Lower leg skin (tissue), 3 donors: ENCODE data around the gene TMEM225B.

Experiments used
- POLR2A ChIP-seq, 2 donors: fragments of 450-650 bp; IDR thresholded peaks; one replicate each; pipeline ENCODE4 v1.6.1; 2016 to 2017; ENCODE audit warnings: antibody characterized with exemption in 2 of 2, mild to moderate bottlenecking in 1 of 2, moderate library complexity in 1 of 2
- TF ChIP-seq, protein P1 (sequence below), 3 donors: fragments of 450-650 bp; IDR thresholded peaks; one replicate each; pipeline ENCODE4 v1.5.1; 2016; ENCODE audit warnings: antibody characterized with exemption in 3 of 3, mild to moderate bottlenecking in 3 of 3, moderate library complexity in 2 of 3

DNA sequence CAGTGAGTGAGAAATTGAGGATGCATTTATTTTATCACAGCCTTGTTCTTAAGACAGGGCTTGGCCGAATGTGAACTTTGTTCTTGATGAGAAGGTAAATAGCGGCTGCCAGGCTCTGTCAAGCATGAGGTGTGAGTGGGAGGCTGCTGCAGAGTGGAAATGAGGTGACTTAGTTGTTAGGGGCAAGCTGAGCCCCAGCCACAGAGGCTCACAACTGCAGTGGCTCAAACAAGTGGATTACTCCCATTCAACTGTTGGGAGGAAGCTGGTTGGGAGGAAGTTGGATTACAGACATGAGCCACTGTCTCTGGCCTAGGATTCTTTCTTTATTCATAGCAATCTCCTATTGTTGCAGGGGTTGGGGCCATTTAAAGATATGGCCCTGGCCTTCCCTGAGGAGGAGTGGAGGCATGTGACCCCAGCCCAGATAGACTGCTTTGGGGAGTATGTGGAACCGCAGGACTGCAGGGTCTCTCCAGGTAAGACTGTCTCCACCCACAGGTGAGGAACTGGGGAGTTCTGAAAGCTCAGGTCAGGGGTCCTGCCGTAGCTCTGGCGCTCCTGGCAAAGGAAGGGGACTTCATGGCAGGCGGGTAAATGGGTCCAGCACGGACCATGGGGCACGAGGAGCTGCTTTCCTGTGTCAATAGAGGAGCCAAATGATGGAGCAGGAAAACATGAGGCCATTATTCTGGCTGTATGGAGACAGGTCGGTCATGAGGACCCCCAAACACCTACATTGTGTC is 25.8 kb downstream of the TMEM225B start:
- TF ChIP-seq, protein P1, sequence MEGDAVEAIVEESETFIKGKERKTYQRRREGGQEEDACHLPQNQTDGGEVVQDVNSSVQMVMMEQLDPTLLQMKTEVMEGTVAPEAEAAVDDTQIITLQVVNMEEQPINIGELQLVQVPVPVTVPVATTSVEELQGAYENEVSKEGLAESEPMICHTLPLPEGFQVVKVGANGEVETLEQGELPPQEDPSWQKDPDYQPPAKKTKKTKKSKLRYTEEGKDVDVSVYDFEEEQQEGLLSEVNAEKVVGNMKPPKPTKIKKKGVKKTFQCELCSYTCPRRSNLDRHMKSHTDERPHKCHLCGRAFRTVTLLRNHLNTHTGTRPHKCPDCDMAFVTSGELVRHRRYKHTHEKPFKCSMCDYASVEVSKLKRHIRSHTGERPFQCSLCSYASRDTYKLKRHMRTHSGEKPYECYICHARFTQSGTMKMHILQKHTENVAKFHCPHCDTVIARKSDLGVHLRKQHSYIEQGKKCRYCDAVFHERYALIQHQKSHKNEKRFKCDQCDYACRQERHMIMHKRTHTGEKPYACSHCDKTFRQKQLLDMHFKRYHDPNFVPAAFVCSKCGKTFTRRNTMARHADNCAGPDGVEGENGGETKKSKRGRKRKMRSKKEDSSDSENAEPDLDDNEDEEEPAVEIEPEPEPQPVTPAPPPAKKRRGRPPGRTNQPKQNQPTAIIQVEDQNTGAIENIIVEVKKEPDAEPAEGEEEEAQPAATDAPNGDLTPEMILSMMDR (IDR thresholded peaks at IDR 0.05) = no peak
- TF ChIP-seq POLR2A (IDR thresholded peaks at IDR 0.05) = no peak
